AG10803 (cell line): ENCODE measurements around the gene ZNF260.

Source experiments
- DNase-seq: peaks from one replicate; pipeline ENCODE4 v3.0.0; 2010; ENCODE audit warnings: low read depth
- H3K4me3 ChIP-seq: 2 replicates; pipeline ENCODE4 v1.5.1; 2011; ENCODE audit warnings: mild to moderate bottlenecking, low read length, control low read depth
- TF ChIP-seq, protein P1 (sequence below): conservative IDR thresholded peaks from 2 replicates; pipeline ENCODE4 v1.5.1; 2011; ENCODE audit warnings: mild to moderate bottlenecking, low read length, control low read depth, inconsistent platforms

ZNF260 gene

GRCh38 chr19:36528194-36528920, at the start of gene ZNF260:
Gene ZNF260 (minus strand): TSS chr19:36528271. CDS start chr19:36515238, 13,033 bp downstream.
- peak within 1 kb of the TSS; percentile 78 for H3K4me3 ChIP-seq
- TF ChIP-seq, protein P1, sequence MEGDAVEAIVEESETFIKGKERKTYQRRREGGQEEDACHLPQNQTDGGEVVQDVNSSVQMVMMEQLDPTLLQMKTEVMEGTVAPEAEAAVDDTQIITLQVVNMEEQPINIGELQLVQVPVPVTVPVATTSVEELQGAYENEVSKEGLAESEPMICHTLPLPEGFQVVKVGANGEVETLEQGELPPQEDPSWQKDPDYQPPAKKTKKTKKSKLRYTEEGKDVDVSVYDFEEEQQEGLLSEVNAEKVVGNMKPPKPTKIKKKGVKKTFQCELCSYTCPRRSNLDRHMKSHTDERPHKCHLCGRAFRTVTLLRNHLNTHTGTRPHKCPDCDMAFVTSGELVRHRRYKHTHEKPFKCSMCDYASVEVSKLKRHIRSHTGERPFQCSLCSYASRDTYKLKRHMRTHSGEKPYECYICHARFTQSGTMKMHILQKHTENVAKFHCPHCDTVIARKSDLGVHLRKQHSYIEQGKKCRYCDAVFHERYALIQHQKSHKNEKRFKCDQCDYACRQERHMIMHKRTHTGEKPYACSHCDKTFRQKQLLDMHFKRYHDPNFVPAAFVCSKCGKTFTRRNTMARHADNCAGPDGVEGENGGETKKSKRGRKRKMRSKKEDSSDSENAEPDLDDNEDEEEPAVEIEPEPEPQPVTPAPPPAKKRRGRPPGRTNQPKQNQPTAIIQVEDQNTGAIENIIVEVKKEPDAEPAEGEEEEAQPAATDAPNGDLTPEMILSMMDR = no peak
- DNase-seq = peak; percentile 97

DNA sequence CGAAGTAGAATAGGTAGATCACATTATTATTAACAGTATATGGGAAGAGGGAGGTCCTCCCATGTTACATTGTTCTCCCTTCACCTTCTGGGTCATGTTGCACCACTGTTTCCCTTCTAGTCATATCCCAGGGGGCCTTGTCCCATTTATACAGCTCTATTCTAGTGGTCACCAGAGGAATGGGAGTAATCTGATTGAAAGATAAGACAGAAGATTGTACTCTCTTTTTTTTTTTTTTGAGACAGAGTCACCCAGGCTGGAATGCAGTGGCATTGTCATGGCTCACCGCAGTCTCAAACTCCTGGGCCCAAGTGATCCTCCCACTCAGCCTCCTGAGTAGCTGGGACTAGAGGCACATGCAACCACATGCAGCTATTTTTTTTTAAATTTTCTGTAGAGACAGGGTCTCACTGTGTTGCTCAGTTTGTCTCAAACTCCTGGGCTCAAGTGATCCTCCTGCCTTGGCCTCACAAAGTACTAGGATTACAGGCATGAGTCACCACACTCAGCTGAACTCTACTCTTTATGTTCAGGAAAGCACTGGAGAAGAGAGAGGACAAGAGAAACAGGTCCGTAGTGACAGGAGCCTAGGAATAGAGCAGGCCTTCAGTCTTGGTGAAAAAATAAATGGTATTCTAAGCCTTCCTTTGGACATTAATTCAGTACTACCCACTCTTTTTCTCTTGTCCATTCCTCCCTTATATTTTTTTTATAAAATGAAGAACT, 49.4 kb upstream of the ZNF260 start:
- DNase-seq = no peak
- TF ChIP-seq, protein P1 = no peak
- no peak overlapping the region for H3K4me3 ChIP-seq

GRCh38 chr19:36574741-36575140, 46.7 kb upstream of the ZNF260 start:
- no peak for DNase-seq
- TF ChIP-seq, protein P1 = no peak
- no peak overlapping the region for H3K4me3 ChIP-seq

GRCh38 chr19:36573895-36574720, 46.0 kb upstream of the ZNF260 start:
- peak overlapping the region; percentile 98 for H3K4me3 ChIP-seq
- TF ChIP-seq, protein P1 = no peak
- DNase-seq = peak; percentile 21

- TF ChIP-seq, protein P1 = no peak
- peak within 1 kb of the TSS; percentile 98 for H3K4me3 ChIP-seq
- DNase-seq = peak; percentile 84
These were observed 45.2 kb upstream of the ZNF260 start, which contains the start of gene ZNF529 for GRCh38 chr19:36573020-36573894. Gene ZNF529 (minus strand): TSS chr19:36573292. CDS start chr19:36572346, 946 bp downstream.

GRCh38 chr19:36572593-36573019, 44.5 kb upstream of the ZNF260 start:
- TF ChIP-seq, protein P1 = no peak
- DNase-seq = no peak
- H3K4me3 ChIP-seq = peak overlapping the region; percentile 98
